Left hindlimb (tissue), 1 donor: ENCODE data around the gene CHIC1.
"Not testable (repeated sequence)": the region's sequence is repeated elsewhere in the genome, so short reads cannot be mapped to it uniquely, and the experiment has no call there.

Experiments used
- DNase-seq: peaks from one replicate; pipeline ENCODE4 v3.0.0-alpha.2; 2018

CHIC1 gene

DNA sequence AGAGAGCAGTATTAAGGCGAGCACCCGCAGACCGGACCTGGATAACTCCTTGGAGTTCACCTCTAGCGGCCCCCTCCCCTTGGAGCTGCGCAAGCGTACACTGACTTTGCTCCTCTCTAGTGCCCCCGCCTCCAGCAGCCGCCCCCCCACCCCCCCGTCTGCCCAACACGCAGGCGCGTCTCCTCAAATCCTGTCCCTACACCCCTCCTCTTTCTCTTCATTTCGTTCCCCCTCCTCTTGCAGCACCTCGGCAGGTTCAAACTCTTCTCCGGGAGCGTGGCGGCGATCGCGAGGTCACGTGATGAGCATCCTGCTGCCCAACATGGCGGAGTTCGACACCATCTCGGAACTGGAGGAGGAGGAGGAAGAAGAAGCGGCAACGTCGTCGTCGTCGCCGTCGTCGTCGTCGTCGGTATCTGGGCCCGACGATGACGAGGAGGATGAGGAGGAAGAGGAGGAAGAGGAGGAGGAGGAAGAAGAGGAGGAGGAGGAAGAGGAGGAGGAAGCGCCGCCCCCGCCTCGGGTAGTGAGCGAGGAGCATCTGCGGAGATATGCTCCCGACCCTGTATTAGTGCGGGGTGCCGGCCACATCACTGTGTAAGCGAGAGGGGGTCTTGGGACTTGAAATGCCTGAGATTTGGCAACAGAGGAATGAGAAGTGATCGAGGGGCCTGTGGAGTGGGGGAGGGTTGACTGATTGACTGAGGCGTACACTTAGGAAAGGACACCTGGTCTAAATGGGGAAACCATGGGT lies at the start of gene CHIC1:
Gene CHIC1 (plus strand): TSS at position 214 of the 754 bp plus-strand sequence. CDS start 88 bp downstream, at position 302.
- DNase-seq = peak; percentile 84

DNA sequence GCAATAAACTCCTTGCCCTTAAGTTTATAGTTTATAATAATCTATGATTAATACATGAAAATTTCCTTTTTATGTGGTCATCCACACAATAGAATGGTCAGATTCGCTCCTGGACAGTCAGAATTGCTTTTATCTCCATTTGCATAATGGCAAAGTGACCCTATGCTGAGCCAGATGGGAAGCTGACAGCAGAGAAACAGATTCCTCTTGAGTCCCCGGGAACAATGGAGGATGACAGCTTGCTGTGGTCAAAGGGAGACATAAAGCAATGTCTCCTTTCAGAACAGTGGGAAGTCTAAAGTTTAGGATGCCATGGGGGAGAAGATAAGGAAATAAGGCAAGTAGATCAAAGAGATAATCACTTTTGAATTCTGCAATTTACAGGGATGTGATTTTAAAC lies 40.2 kb upstream of the CHIC1 start:
- DNase-seq = not testable (repeated sequence)

DNA sequence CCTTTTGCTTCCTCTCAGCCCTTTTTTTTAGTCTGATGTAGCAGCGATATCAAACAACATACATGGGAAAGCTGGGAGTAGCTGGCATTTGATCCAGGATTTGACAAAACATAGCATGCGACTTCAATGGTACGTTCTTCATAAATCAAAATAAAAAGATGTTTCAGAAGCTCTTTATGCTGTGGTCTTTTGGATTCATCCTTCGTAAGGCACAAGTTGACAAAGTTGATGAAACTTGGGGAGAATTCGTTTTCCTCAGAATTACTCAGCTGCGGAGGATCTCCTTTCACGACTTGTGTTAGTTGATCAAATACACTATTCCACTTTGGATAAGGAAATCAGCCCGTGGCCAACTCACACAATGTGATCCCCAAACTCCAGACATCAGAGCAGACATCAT lies 38.1 kb upstream of the CHIC1 start:
- DNase-seq = no peak

DNA sequence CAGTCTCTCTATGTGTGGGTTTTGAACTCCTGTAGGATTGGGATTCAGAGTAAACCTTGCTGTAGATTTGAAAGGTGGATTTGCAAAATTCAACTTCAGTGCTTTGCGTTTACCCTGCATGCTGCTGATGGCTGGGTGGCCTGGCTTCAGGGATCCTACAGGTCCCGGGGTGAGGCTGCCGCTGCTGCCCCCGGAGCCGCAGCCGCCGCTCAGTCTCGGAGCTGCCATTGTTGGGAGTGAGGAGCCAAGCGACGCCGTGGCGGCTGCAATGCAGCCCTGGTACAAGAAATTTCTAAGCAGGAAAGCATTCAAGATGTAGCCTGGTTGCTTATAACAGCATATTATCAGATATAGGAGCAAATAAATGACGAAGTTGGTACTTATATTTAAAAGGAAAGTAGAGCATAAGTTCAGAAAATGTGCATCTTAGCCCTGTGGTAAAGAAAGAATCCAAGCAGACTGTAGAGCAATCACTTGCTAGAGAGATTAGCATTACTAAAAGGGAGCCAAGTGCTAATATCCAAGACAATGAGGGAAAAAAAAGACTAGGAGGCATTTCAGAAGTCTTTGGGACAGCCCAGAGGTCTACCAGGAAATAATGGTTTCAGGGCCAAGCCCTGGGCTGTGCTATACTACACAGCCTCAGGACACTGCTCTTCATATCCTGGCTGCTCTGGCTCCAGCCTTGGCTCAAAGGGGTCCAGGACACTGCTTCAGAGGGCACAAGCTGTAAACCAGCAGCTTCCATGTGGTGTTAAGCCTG lies 36.9 kb upstream of the CHIC1 start:
- no peak for DNase-seq

DNA sequence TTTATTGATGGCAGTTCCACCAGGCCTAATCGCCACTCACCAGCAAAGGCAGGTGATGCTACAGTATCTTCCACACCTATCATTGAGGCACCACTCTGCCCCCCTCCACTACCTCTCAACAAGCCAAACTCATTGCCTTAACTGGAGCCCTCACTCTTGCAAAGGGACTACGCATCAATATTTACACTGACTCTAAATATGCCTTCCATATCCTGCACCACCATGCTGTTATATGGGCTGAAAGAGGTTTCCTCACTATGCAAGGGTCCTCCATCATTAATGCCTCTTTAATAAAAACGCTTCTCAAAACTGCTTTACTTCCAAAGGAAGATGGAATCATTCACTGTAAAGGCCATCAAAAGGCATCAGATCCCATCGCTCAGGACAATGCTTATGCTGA lies 31.3 kb upstream of the CHIC1 start:
- DNase-seq = not testable (repeated sequence)

DNA sequence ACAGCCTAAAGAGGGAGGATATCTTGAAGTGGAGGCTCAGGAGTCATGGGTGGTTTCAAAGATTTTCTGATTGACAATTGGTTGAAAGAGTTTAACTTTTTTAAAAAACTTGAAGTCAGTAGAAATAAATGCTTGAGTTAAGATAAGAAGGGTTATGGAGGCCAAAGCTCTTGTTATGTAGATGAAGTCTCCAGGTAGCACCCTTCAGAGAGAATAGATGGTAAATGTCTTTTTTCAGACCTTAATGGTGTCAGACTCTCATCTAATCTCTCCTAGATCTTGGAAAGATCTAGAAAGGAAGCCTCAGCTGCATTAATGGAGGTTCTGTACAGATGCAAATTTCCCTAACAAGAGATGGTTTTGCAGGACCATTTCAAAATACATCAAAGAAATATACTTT lies 6.8 kb upstream of the CHIC1 start:
- DNase-seq = no peak

DNA sequence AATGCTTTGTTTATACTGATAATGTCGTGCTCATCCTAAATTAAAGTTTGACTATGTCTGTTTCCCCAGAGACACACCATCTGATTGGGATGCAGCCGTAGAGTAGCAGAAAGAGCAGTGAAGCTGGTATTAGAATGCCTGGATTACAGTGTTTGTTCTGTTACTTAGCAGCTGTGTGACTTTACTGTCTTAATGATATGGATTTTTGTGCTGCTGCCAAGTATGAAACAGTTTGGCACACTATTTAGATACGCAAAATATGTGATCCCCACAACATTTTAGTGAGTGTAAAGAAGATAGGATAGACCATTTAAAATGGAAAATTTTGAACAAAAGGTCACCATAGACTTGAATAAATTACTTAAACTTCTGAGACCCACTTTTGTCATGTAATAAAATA lies 1.2 kb upstream of the CHIC1 start:
- DNase-seq = no peak

DNA sequence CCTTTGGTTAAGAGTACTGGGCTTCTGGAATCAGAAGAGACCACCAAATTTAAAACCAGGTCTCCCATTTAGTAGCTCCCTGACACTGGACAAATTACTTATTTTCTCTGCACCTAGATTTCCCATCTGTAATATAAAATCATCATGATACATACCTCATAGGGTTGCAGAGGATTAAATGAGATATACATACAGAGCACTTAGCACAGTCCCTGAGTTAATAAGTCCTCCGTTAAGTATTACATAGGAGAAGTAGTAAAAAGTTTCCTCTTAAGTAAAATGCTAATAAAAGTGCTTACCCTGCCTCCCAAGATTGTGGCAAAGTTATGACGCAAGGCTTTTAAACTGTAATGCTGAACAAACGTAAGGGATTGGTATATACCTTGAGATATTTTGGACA lies 539 bp upstream of the CHIC1 start:
- DNase-seq = no peak

DNA sequence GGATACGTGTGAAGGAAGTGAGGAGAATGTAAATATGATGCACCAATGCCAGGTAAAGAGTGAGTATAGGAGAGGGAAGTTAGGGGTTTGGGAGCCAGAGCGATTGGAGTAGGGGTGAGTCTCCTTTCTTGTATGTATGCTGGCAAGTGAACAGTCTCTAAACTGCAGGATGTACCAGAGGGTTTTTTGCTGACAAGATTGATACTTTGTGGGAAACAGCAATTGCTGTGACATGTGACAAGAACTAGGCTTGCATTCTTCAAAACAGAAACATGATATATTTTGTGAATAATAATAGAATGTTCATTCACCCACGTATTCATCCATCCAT lies 706 bp downstream of the CHIC1 start:
- DNase-seq = no peak

DNA sequence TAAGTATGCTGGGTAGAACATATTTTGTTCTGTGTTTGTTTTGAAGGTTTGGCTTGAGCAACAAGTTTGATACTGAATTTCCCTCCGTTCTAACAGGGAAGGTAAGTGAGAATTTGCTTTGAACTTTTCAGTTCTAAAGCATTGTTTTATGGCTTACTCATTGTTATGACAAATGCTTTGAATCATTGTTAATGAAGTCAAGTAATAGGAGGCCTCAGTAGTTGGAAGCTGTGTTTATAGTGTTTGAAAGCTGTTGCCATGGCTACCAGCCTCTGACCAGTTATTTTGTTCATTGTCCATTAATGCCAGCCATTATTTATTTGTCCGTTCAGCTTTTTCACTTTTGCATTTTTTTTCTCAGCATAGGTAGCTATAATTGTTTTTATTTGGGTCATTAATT lies 14.4 kb downstream of the CHIC1 start:
- DNase-seq = no peak

DNA sequence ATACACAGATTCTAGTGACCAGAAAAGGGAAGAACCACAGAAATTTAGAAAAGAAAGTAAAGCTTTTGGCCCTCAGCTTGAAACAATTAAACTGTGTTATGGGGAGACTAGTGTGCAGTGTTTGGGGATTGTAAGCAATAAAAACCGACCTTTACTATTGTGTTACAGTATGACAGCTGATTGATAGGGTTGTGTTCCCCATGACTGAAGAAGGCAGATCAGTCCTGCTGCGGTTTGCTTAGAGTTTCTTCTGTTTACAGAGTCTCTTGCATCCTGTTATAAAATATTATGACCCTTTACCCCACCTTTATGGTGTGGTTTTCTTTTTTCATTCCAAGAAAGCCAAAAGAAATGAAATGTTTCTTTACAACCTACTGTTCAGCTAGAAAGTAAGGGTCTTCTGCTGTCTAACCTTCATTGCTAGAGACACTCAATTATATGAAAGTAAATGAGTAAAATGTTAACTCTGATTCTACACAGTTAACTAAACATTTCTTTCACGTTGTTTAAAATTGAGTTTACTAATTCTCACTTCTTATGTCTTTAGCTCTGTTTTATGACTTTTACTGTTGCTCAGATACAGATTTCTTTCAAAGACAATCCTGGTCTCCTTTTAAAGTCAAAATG lies 18.1 kb downstream of the CHIC1 start:
- DNase-seq = no peak

DNA sequence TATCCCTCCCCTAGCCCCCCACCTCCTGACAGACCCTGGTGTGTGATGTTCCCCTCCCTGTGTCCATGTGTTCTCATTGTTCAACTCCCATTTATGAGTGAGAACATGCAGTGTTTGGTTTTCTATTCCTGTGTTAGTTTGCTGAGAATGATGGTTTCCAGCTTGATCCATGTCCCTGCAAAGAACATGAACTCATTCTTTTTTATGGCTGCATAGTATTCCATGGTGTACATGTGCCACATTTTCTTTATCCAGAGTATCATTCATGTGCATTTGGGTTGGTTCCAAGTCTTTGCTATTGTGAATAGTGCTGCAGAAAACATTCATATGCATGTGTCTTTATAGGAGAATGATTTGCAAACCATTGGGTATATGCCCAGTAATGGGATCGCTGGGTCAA lies 34.8 kb downstream of the CHIC1 start:
- not testable (repeated sequence) for DNase-seq

DNA sequence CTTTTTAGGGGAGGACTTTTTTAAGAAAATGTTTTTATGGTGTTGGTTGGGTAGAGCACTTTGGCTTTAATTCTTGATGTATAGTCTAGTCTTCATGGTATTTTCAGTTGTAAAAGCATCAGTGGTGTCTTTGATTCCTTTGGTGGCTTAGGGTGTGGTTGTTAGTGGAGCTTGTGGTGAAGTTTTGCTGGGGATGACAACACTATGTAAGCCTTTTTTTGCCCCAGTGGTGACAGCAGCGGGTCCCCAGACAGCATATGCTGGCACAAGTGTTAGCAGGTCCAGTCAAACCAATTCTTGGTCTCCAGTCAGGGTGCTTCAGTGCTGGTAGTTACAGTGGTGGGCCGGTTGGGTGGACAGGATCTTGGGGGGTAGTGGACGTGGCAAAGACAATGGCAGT lies 52.0 kb downstream of the CHIC1 start:
- no peak for DNase-seq

DNA sequence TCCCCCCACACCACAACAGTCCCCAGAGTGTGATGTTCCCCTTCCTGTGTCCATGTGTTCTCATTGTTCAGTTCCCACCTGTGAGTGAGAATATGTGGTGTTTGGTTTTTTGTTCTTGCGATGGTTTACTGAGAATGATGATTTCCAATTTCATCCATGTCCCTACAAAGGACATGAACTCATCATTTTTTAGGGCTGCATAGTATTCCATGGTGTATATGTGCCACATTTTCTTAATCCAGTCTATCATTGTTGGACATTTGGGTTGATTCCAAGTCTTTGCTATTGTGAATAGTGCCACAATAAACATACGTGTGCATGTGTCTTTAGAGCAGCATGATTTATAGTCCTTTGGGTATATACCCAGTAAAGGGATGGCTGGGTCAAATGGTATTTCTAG lies 78.7 kb downstream of the CHIC1 start:
- not testable (repeated sequence) for DNase-seq

DNA sequence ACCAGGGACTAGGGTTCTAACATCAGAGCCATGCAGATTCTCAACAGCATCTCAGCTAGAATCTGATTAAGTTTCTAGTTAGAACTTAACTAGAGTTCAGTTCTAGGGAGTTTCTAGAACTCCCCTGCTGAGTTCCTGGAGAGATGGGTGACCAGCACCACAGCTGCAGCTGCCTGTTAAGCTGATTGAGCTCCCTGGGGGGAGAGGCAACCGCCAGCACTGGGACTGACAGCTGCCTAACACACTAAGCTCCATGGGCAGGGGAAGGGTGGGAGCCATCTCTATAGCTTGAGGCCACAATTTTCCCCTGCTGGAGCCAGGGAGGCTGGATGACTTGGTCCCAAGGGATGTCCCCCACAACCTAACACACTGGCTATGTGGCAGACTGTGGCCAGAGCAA lies 84.2 kb downstream of the CHIC1 start:
- DNase-seq = no peak

DNA sequence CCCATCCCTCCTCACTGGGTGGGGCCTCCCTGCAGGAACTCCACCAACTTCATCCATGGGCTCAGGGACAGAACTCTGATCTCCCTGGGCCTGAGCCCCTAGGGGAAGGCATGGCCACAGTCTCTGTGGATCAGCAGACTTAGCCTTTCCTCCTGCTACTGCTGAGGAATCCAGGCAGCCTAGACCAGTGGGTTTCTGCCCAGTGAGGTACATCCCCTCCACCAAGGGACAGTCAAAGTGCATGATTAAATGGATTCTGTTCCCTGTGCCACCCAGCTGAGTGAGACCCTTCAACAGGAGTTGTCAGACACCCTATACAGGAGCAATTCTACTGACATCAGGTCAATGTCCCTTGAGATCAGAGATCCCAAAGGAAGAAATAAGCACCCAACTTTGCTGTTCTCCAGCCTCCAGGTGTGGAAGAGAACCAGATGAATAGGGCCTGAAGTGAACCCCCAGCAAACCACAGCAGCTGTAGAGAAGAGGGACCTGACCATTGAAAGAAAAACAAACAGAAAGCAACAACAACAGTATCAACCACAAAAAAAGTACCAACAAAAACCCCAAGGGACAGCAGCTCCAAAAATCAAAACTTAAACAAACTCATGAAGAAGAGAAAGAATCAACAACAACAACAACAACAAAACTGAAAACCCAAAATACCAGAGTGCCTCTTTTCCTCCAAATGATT lies 84.8 kb downstream of the CHIC1 start:
- DNase-seq = no peak

DNA sequence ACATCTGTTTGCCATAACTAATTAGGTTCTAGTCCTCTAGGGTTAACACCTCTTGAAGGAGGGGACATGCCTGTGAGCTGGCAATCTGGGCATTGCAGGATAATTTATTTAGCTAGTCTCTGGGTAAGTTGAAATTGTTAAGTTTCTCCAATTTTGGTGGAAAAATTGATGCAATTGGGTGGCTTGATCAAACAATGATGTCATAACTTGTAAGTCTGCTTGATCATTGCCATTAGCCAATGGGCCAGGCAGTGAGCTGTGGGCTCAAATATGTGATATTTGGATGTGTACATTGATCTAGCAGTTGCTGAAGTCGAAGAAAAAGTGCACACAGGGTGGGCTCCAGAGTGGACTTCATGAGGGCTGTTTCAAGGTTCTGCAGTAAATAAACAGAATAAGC lies 98.3 kb downstream of the CHIC1 start:
- DNase-seq = not testable (repeated sequence)

DNA sequence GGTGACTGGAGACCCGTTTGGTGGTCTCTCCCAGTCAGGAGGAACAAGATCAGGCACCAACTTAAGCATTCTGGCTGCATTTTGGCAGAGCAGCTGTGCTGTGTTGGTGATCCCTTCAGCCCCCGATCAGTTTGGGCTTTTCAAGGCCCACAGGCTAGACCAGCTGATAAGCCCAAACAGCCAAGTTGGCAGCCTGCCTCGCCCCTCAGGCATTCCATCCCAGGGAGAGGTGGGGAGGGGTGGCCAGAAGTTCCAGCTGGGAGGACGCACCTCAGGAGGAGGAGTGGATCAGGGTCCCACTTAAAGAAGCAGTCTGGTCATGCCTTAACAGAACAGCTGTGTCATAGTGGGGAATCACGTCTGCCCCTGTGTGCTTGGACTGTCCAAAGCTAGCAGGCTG lies 105.8 kb downstream of the CHIC1 start:
- DNase-seq = no peak

DNA sequence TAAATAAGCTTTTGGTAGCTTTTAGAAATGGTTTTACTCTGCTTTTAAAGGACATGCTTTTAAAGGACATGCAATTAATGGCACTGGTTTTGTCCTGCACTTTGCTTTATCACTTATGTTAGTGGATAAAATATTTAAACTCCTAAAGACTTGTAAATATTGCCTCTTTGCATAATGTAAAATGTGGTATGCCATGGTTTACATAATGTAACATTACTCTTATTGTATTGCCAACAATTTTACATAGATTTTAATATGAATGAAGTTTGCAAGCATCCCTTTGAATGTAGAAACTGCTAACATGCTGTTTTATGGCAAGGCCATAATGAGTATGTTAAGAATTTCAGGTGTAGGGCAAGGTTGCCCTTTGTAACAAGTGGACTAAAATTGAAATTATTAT lies 118.4 kb downstream of the CHIC1 start:
- no peak for DNase-seq

DNA sequence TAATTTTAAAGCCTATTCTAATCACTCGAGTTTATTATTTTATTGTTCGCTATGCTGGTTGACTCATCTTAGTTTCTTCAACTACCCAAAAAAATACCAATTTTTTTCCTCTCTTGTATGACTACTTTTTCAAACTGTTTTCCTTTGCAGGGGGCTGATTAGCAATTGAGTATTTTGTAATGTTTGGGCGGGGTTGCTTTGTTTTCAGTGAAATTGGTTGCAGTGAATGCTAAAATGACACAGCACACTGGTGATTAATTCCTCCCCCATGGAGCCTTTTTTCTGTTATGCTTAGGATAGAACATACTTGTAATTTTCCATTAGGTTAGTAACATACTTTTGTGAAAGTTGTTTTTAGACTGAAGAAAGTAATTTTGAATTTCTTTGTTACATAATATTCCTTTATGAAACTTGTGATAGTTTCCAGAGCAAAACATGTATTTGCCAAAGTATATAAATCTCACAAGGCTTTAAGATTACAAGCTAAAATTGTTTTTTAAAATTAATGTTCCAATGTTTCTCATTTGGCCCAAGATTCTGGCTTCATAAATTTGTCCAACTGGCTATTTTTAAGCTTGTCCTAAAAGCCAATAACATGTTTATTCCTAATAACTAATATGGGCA lies 120.4 kb downstream of the CHIC1 start:
- no peak for DNase-seq

DNA sequence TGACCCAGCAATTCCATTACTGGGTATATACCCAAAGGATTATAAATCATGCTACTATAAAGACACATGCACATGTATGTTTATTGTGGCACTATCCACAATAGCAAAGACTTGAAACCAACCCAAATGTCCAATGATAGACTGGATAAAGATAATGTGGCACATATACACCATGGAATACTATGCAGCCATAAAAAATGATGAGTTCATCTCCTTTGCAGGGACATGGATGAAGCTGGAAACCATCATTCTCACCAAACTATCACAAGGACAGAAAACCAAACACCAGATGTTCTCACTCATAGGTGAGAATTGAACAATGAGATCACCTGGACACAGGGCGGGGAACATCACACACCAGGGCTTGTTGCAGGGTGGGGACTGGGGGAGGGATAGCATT lies 144.0 kb downstream of the CHIC1 start:
- DNase-seq = not testable (repeated sequence)

DNA sequence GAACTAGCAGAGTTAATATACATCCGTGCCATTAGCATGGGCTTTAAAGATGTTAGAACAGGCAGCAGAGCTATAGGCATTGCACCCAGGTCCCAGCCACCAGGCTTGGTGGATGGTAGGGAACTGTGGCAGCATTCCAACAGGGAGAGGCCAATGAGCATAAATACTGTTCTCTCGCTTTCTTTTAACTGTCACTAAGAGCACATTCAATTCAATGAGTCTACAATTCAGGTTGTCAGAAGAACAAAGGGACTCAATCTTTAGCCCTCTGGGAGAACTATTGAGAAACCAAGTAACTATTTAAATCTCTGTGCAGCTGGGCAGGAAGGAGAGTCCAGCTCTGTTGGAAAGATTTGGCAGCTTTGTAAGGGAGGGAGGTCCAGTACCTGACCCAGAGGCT lies 165.6 kb downstream of the CHIC1 start:
- DNase-seq = no peak
